IMR-90 (cell line): ENCODE results near the gene N4BP2. TPM values are rescaled to one million over a fixed set of nuclear protein-coding genes. Genes with fewer than 3 reads are reported as not detected.

ENCODE experiments used
- ATAC-seq: fragments of 200-7000 bp; cut with Tn5 transposase; 2 replicates; pipeline ENCODE4 v1.9.1; 2020; ENCODE audit warnings: low read depth, mild to moderate bottlenecking, moderate library complexity
- BruUV-seq: library from RNA; stranded (reverse); fragments of 400-500 nt; replicated peaks from 2 replicates; lab custom pipeline; 2021; lab: Mats Ljungman, UMichigan
- CTCF ChIA-PET: fragments of 300-600 bp; formaldehyde crosslinking; extraction: SDS; loops from one replicate; lab custom pipeline; 2021; ENCODE audit warnings: antibody characterized with exemption; lab: Yijun Ruan, JAX
- POLR2A ChIA-PET: fragments of 300-600 bp; sonication (Branson Sonifier 250); formaldehyde crosslinking; loops from one replicate; lab custom pipeline; 2022; ENCODE audit warnings: antibody characterized with exemption; ENCODE audit not compliant: unreplicated experiment; lab: Charles Lee
- DNase-seq: peaks from one replicate; pipeline ENCODE4 v3.0.0; 2013
- H2AFZ ChIP-seq: replicated peaks from 2 replicates; pipeline ENCODE3; 2013; ENCODE audit warnings: low read length, mild to moderate bottlenecking; ENCODE audit not compliant: poor library complexity
- H2AK5ac ChIP-seq: 2 replicates; pipeline ENCODE4 v1.6.1; 2013; ENCODE audit warnings: low read depth, low read length, inconsistent platforms
- H2AK9ac ChIP-seq: replicated peaks from 2 replicates; pipeline ENCODE3; 2013; ENCODE audit warnings: mild to moderate bottlenecking, low read depth, low read length, moderate library complexity; ENCODE audit not compliant: poor library complexity
- H2BK120ac ChIP-seq: 2 replicates; pipeline ENCODE4 v1.6.1; 2013; ENCODE audit warnings: low read depth, low read length, inconsistent platforms
- H2BK15ac ChIP-seq: 3 replicates; pipeline ENCODE4 v1.6.1; 2013; ENCODE audit warnings: low read depth, low read length, inconsistent platforms
- H2BK20ac ChIP-seq: 2 replicates; pipeline ENCODE4 v1.6.1; 2013; ENCODE audit warnings: low read depth, mild to moderate bottlenecking, inconsistent platforms, low read length, moderate library complexity
- H2BK5ac ChIP-seq: 2 replicates; pipeline ENCODE4 v1.6.1; 2013; ENCODE audit warnings: mild to moderate bottlenecking, low read depth, low read length, inconsistent platforms; ENCODE audit not compliant: poor library complexity, severe bottlenecking
- H3K14ac ChIP-seq: replicated peaks from 2 replicates; pipeline ENCODE4 v1.6.1; 2013; ENCODE audit warnings: low read depth, low read length, inconsistent platforms
- H3K18ac ChIP-seq: 2 replicates; pipeline ENCODE4 v1.6.1; 2013; ENCODE audit warnings: low read depth, low read length, control low read depth
- H3K23ac ChIP-seq: 2 replicates; pipeline ENCODE4 v1.6.1; 2013; ENCODE audit warnings: low read depth, low read length, inconsistent platforms
- H3K27ac ChIP-seq: 2 replicates; pipeline ENCODE4 v1.5.1; 2013; ENCODE audit warnings: mild to moderate bottlenecking, control low read depth, low read length; ENCODE audit not compliant: insufficient read depth
- H3K27me3 ChIP-seq: 2 replicates; pipeline ENCODE4 v1.6.1; 2013; ENCODE audit warnings: low read length; ENCODE audit not compliant: control insufficient read depth, insufficient read depth
- H3K36me3 ChIP-seq: 2 replicates; pipeline ENCODE4 v1.6.1; 2013; ENCODE audit warnings: low read length, mixed read lengths; ENCODE audit not compliant: control insufficient read depth, insufficient read depth
- H3K4ac ChIP-seq: 2 replicates; pipeline ENCODE4 v1.6.1; 2013; ENCODE audit warnings: low read depth, low read length, inconsistent platforms
- H3K4me1 ChIP-seq: 2 replicates; pipeline ENCODE4 v1.6.1; 2013; ENCODE audit warnings: low read length, mixed read lengths; ENCODE audit not compliant: control insufficient read depth, insufficient read depth
- H3K4me2 ChIP-seq: 2 replicates; pipeline ENCODE4 v1.6.1; 2013; ENCODE audit warnings: low read depth, mild to moderate bottlenecking, control low read depth, low read length, moderate library complexity
- H3K4me3 ChIP-seq: 2 replicates; pipeline ENCODE4 v1.5.1; 2013; ENCODE audit warnings: low read depth, mild to moderate bottlenecking, control low read depth, low read length, moderate library complexity; ENCODE audit not compliant: insufficient read depth
- H3K56ac ChIP-seq: 2 replicates; pipeline ENCODE4 v1.6.1; 2013; ENCODE audit warnings: low read length, inconsistent platforms; ENCODE audit not compliant: insufficient read depth; ENCODE audit errors: extremely low read depth
- H3K79me1 ChIP-seq, 2 experiments: 2 replicates each; pipeline ENCODE4 v1.6.1; 2013; ENCODE audit warnings: low read length in 2 of 2, inconsistent platforms in 1 of 2, low read depth in 1 of 2
- H3K9ac ChIP-seq: 2 replicates; pipeline ENCODE4 v1.6.1; 2013; ENCODE audit warnings: low read depth, low read length, control low read depth
- H3K9me1 ChIP-seq: 2 replicates; pipeline ENCODE4 v1.6.1; 2013; ENCODE audit warnings: low read length, inconsistent platforms; ENCODE audit not compliant: insufficient read depth
- H3K9me3 ChIP-seq: 2 replicates; pipeline ENCODE4 v1.6.1; 2013; ENCODE audit warnings: low read length; ENCODE audit not compliant: control insufficient read depth, insufficient read depth
- H4K20me1 ChIP-seq: 2 replicates; pipeline ENCODE4 v1.6.1; 2013; ENCODE audit warnings: low read length, inconsistent platforms; ENCODE audit not compliant: insufficient read depth
- H4K5ac ChIP-seq: 2 replicates; pipeline ENCODE4 v1.6.1; 2013; ENCODE audit warnings: mild to moderate bottlenecking, low read depth, low read length, control low read depth
- H4K8ac ChIP-seq, 2 experiments: 2 replicates each; pipeline ENCODE4 v1.6.1; 2013; ENCODE audit warnings: low read depth in 2 of 2, low read length in 2 of 2, control low read depth in 1 of 2, inconsistent platforms in 1 of 2
- H4K91ac ChIP-seq: 2 replicates; pipeline ENCODE4 v1.6.1; 2013; ENCODE audit warnings: low read depth, low read length, inconsistent platforms; ENCODE audit not compliant: insufficient read depth
- BHLHE40 ChIP-seq: fragments of 150-350 bp; IDR thresholded peaks from 2 replicates; pipeline ENCODE4 v1.6.1; 2016; ENCODE audit warnings: mild to moderate bottlenecking, low read depth, low read length
- CEBPB ChIP-seq: IDR thresholded peaks from 2 replicates; pipeline ENCODE4 v1.6.1; 2012; ENCODE audit warnings: low read depth, low read length, improper control_type of control experiment
- CHD1 ChIP-seq: IDR thresholded peaks from 2 replicates; pipeline ENCODE4 v1.6.1; 2012; ENCODE audit warnings: low read depth, low read length, improper control_type of control experiment
- ELK1 ChIP-seq: fragments of 150-350 bp; IDR thresholded peaks from 2 replicates; pipeline ENCODE4 v1.6.1; 2016; ENCODE audit warnings: low read depth, mild to moderate bottlenecking, low read length, moderate library complexity, borderline replicate concordance
- FOS ChIP-seq: fragments of 150-350 bp; IDR thresholded peaks from 2 replicates; pipeline ENCODE4 v1.6.1; 2016; ENCODE audit warnings: low read depth, low read length
- MAFK ChIP-seq: IDR thresholded peaks from 2 replicates; pipeline ENCODE4 v1.6.1; 2012; ENCODE audit warnings: low read depth, low read length, improper control_type of control experiment
- MAZ ChIP-seq: IDR thresholded peaks from 2 replicates; pipeline ENCODE4 v1.6.1; 2012; ENCODE audit warnings: low read depth, mild to moderate bottlenecking, low read length, improper control_type of control experiment, moderate library complexity, borderline replicate concordance
- MXI1 ChIP-seq: IDR thresholded peaks from 2 replicates; pipeline ENCODE4 v1.6.1; 2012; ENCODE audit warnings: low read depth, mild to moderate bottlenecking, low read length, moderate library complexity, borderline replicate concordance
- NFE2L2 ChIP-seq: fragments of 150-350 bp; IDR thresholded peaks from 2 replicates; pipeline ENCODE4 v1.6.1; 2016; ENCODE audit warnings: low read depth, mild to moderate bottlenecking, low read length
- POLR2A ChIP-seq: IDR thresholded peaks from 2 replicates; pipeline ENCODE4 v1.6.1; 2012; ENCODE audit warnings: mild to moderate bottlenecking, low read depth, low read length
- RAD21 ChIP-seq: IDR thresholded peaks from 2 replicates; pipeline ENCODE4 v1.6.1; 2012; ENCODE audit warnings: low read length, improper control_type of control experiment
- RCOR1 ChIP-seq: IDR thresholded peaks from 2 replicates; pipeline ENCODE4 v1.6.1; 2012; ENCODE audit warnings: mild to moderate bottlenecking, low read length, improper control_type of control experiment; ENCODE audit not compliant: insufficient replicate concordance
- RFX5 ChIP-seq: IDR thresholded peaks from 2 replicates; pipeline ENCODE4 v1.8.0; 2012; ENCODE audit warnings: low read depth, mild to moderate bottlenecking, low read length, moderate library complexity
- SMC3 ChIP-seq: fragments of 150-350 bp; IDR thresholded peaks from 2 replicates; pipeline ENCODE4 v1.6.1; 2016; ENCODE audit warnings: low read depth, mild to moderate bottlenecking, antibody characterized with exemption, low read length, moderate library complexity
- WGBS, 2 experiments: methylation state at CpG; one replicate each; pipeline versions ENCODE4 v1.1.5 to v1.1.7; 2013; ENCODE audit warnings: missing lambda C conversion rate in 2 of 2; ENCODE audit not compliant: insufficient read length in 1 of 2; ENCODE audit errors: extremely low coverage in 2 of 2; 5-methylcytosine and 5-hydroxymethylcytosine counted together
- dilution Hi-C: fragments of 300-500 bp; cut with HindIII; formaldehyde crosslinking; loops from one replicate; pipeline ENCODE4 v1.14.3; 2018; ENCODE audit warnings: low sequenced_read_pairs; ENCODE audit not compliant: unreplicated experiment
- in situ Hi-C: fragments of 300-500 bp; cut with MboI; formaldehyde crosslinking; loops from 3 replicates; pipeline ENCODE4 v1.14.3; 2019; ENCODE audit warnings: low sequenced_read_pairs, inconsistent platforms, mixed read lengths
- intact Hi-C: fragments of 100-400 bp; cut with micrococcal nuclease; formaldehyde crosslinking; loops from 2 replicates; pipeline ENCODE4 v1.10.0; 2022
- polyA plus RNA-seq, 3 experiments: library from polyadenylated mRNA; depleted of rRNA; stranded (reverse); fragments of >200 nt; gene quantifications; 2 replicates each; pipeline ENCODE4 v1.2.3, GENCODE V29; 2012; ENCODE audit warnings: low replicate concordance in 1 of 3
- total RNA-seq: library from RNA; depleted of rRNA; stranded (reverse); fragments of >200 nt; gene quantifications from 2 replicates; pipeline ENCODE4 v1.2.3, GENCODE V29; 2012
- TF ChIP-seq, protein P1 (sequence below): conservative IDR thresholded peaks from 2 replicates; pipeline ENCODE4 v1.5.1; 2012; ENCODE audit warnings: mild to moderate bottlenecking, low read depth, low read length, improper control_type of control experiment
- TF ChIP-seq, protein P2 (sequence below): fragments of 150-350 bp; IDR thresholded peaks from 2 replicates; pipeline ENCODE4 v1.6.1; 2017; ENCODE audit warnings: mild to moderate bottlenecking, antibody characterized with exemption, low read length, low read depth

Gene N4BP2
- total and polyA plus RNA-seq, 2 of the 4 experiments (the other 2 are of a cell fraction), result 0.84 to 2.2 TPM

- WGBS, 2 experiments, result no CpG with 5 or more reads among the region's 1 CpG
- Histone ChIP-seq H2BK15ac (no peak overlapping the region), H3K9me1 (no peaks in the 10 kb centered on the region), H4K8ac (no peak overlapping the region), H3K36me3 (no peaks in the 10 kb centered on the region), H4K5ac (no peak overlapping the region), H3K79me1 (no peaks in the 10 kb centered on the region), H3K4ac (no peak overlapping the region), H2BK120ac (no peak overlapping the region), H3K27me3 (no peaks in the 10 kb centered on the region), H3K23ac (no peak overlapping the region), H3K4me3 (no peak overlapping the region), H2AFZ (no peak overlapping the region), H3K4me2 (no peak overlapping the region), H3K18ac (no peak overlapping the region), H4K20me1 (no peaks in the 10 kb centered on the region), H2AK9ac (no peak overlapping the region), H2AK5ac (no peak overlapping the region), H2BK5ac (no peak overlapping the region), H3K14ac (no peak overlapping the region), H3K4me1 (no peaks in the 10 kb centered on the region), H3K56ac (no peak overlapping the region), H3K27ac (no peak overlapping the region), H3K9ac (no peak overlapping the region), H2BK20ac (no peak overlapping the region), H4K91ac (no peak overlapping the region), H3K9me3 (no peaks in the 10 kb centered on the region)
- ATAC-seq (no peak), DNase-seq (no peak)
- in situ Hi-C loops, result no loop called here
- no TSS peak for BruUV-seq
- dilution Hi-C loops, result no loop called here
- intact Hi-C loops, result no loop called here
- no peak for TF ChIP-seq RCOR1
- no peak for TF ChIP-seq FOS
- TF ChIP-seq MAZ, result no peak
- no peak for TF ChIP-seq SMC3
- TF ChIP-seq RAD21, result no peak
- no peak for TF ChIP-seq MAFK
- TF ChIP-seq CHD1, result no peak
- TF ChIP-seq, protein P1, sequence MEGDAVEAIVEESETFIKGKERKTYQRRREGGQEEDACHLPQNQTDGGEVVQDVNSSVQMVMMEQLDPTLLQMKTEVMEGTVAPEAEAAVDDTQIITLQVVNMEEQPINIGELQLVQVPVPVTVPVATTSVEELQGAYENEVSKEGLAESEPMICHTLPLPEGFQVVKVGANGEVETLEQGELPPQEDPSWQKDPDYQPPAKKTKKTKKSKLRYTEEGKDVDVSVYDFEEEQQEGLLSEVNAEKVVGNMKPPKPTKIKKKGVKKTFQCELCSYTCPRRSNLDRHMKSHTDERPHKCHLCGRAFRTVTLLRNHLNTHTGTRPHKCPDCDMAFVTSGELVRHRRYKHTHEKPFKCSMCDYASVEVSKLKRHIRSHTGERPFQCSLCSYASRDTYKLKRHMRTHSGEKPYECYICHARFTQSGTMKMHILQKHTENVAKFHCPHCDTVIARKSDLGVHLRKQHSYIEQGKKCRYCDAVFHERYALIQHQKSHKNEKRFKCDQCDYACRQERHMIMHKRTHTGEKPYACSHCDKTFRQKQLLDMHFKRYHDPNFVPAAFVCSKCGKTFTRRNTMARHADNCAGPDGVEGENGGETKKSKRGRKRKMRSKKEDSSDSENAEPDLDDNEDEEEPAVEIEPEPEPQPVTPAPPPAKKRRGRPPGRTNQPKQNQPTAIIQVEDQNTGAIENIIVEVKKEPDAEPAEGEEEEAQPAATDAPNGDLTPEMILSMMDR, result no peak
- TF ChIP-seq NFE2L2, result no peak
- TF ChIP-seq BHLHE40, result no peak
- no peak for TF ChIP-seq RFX5
- TF ChIP-seq CEBPB, result no peak
- no peak for TF ChIP-seq POLR2A
- no peak for TF ChIP-seq ELK1
- TF ChIP-seq MXI1, result no peak
- TF ChIP-seq, protein P2, sequence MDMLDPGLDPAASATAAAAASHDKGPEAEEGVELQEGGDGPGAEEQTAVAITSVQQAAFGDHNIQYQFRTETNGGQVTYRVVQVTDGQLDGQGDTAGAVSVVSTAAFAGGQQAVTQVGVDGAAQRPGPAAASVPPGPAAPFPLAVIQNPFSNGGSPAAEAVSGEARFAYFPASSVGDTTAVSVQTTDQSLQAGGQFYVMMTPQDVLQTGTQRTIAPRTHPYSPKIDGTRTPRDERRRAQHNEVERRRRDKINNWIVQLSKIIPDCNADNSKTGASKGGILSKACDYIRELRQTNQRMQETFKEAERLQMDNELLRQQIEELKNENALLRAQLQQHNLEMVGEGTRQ, result no peak
- POLR2A ChIA-PET, result no interaction called here
- CTCF ChIA-PET, result no interaction called here
These were observed 109.3 kb downstream of the N4BP2 start for GRCh38 chr4:40165916-40166315.
